WTC11 (cell line): ENCODE data around the gene NCKAP5L. TPM values are rescaled to one million over a fixed set of nuclear protein-coding genes. Genes with fewer than 3 reads are reported as not detected.

ENCODE experiments used
- ATAC-seq: fragments of 200-7000 bp; cut with Tn5 transposase; 2 replicates; pipeline ENCODE4 v1.10.0; 2021; ENCODE audit warnings: mild to moderate bottlenecking, moderate library complexity
- CTCF ChIA-PET: fragments of 300-600 bp; sonication (Branson Sonifier 250); formaldehyde crosslinking; loops from one replicate; lab custom pipeline; 2021; ENCODE audit warnings: antibody characterized with exemption; lab: Charles Lee
- POLR2A ChIA-PET: fragments of 350-600 bp; sonication (Branson Sonifier 250); formaldehyde crosslinking; loops from one replicate; lab custom pipeline; 2021; ENCODE audit warnings: antibody characterized with exemption; lab: Charles Lee
- DNase-seq: peaks from one replicate; pipeline ENCODE4 v3.0.0; 2021; ENCODE audit warnings: low spot score
- H3K27ac Mint-ChIP-seq: 2 replicates; pipeline ENCODE4 v1.8.0; 2021; ENCODE audit warnings: mixed read lengths
- H3K27me3 Mint-ChIP-seq: 2 replicates; pipeline ENCODE4 v1.8.0; 2021; ENCODE audit warnings: low read depth, mild to moderate bottlenecking, moderate library complexity, mixed read lengths
- H3K36me3 Mint-ChIP-seq: 2 replicates; pipeline ENCODE4 v1.8.0; 2021; ENCODE audit warnings: mixed read lengths
- H3K4me1 Mint-ChIP-seq: 2 replicates; pipeline ENCODE4 v1.8.0; 2022; ENCODE audit warnings: mixed read lengths
- H3K4me3 Mint-ChIP-seq: 2 replicates; pipeline ENCODE4 v1.8.0; 2021; ENCODE audit warnings: mild to moderate bottlenecking, moderate library complexity, mixed read lengths
- H3K9me3 Mint-ChIP-seq: 2 replicates; pipeline ENCODE4 v1.8.0; 2021; ENCODE audit warnings: mixed read lengths
- AR ChIP-seq: fragments of 250-450 bp; sonication (Bioruptor Pico); IDR thresholded peaks from 2 replicates; pipeline ENCODE4 v1.9.0; 2021; ENCODE audit warnings: mild to moderate bottlenecking
- CDX4 ChIP-seq: fragments of 250-450 bp; sonication (Bioruptor Pico); IDR thresholded peaks from 2 replicates; pipeline ENCODE4 v1.9.0; 2021; ENCODE audit warnings: moderate library complexity, mild to moderate bottlenecking, inconsistent platforms, borderline replicate concordance
- CREM ChIP-seq: sonication (generic); formaldehyde crosslinking; IDR thresholded peaks from 2 replicates; pipeline ENCODE4 v1.8.1; 2022; ENCODE audit warnings: mild to moderate bottlenecking, missing genetic modification reagents, moderate library complexity
- ERG ChIP-seq: fragments of 250-450 bp; sonication (Bioruptor Pico); IDR thresholded peaks from 2 replicates; pipeline ENCODE4 v1.8.0; 2021; ENCODE audit warnings: mild to moderate bottlenecking
- FOXJ3 ChIP-seq: sonication (generic); formaldehyde crosslinking; IDR thresholded peaks from 2 replicates; pipeline ENCODE4 v1.9.0; 2021; ENCODE audit warnings: missing genetic modification reagents, mild to moderate bottlenecking, borderline replicate concordance
- MAX ChIP-seq: sonication (generic); formaldehyde crosslinking; IDR thresholded peaks from 2 replicates; pipeline ENCODE4 v1.8.0; 2022; ENCODE audit warnings: mild to moderate bottlenecking, missing genetic modification reagents
- NFATC4 ChIP-seq: fragments of 250-450 bp; sonication (Bioruptor Pico); IDR thresholded peaks from 2 replicates; pipeline ENCODE4 v1.9.0; 2021; ENCODE audit warnings: mild to moderate bottlenecking
- NFYB ChIP-seq: sonication (generic); formaldehyde crosslinking; conservative IDR thresholded peaks from 2 replicates; pipeline ENCODE4 v1.8.0; 2022; ENCODE audit warnings: low read depth, missing genetic modification reagents
- NR1H2 ChIP-seq: sonication (generic); formaldehyde crosslinking; IDR thresholded peaks from 2 replicates; pipeline ENCODE4 v1.9.0; 2021; ENCODE audit warnings: mild to moderate bottlenecking, moderate library complexity, missing genetic modification reagents
- NR3C1 ChIP-seq: sonication (generic); formaldehyde crosslinking; conservative IDR thresholded peaks from 2 replicates; pipeline ENCODE4 v1.8.1; 2023; ENCODE audit warnings: low read depth, mild to moderate bottlenecking, missing genetic modification reagents
- TP53 ChIP-seq: sonication (generic); formaldehyde crosslinking; IDR thresholded peaks from 2 replicates; pipeline ENCODE4 v1.8.1; 2023; ENCODE audit warnings: mild to moderate bottlenecking, missing genetic modification reagents
- USF1 ChIP-seq: sonication (generic); formaldehyde crosslinking; IDR thresholded peaks from 2 replicates; pipeline ENCODE4 v1.8.0; 2022; ENCODE audit warnings: mild to moderate bottlenecking, missing genetic modification reagents
- ZBTB21 ChIP-seq: sonication (generic); formaldehyde crosslinking; IDR thresholded peaks from 2 replicates; pipeline ENCODE4 v1.8.1; 2023; ENCODE audit warnings: mild to moderate bottlenecking, missing genetic modification reagents, borderline replicate concordance
- ZNF317 ChIP-seq: sonication (generic); formaldehyde crosslinking; IDR thresholded peaks from 2 replicates; pipeline ENCODE4 v1.8.1; 2023; ENCODE audit warnings: low read depth, mild to moderate bottlenecking, moderate library complexity, missing genetic modification reagents, borderline replicate concordance
- ZNF512 ChIP-seq: sonication (generic); formaldehyde crosslinking; IDR thresholded peaks from 2 replicates; pipeline ENCODE4 v1.8.1; 2022; ENCODE audit warnings: missing genetic modification reagents, borderline replicate concordance
- total RNA-seq: library from RNA; stranded (reverse); gene quantifications from 3 replicates; pipeline ENCODE4 v1.2.3, GENCODE V29; 2021

The NCKAP5L gene
- total RNA-seq, 1 experiment from 2014 or later: 27.8 TPM

GRCh38 chr12:49762468-49762847 lies 65.8 kb downstream of the NCKAP5L start:
- no peaks in the 10 kb centered on the region for H3K27me3 Mint-ChIP-seq
- peaks cover 62% of the 10 kb centered on the region for H3K36me3 Mint-ChIP-seq
- POLR2A ChIA-PET: interaction anchor here (1.4 kb wide), 1 partner anchor 21 kb away, joined by 6 read pairs; the partner anchor contains the start of gene TMBIM6
- no peaks in the 10 kb centered on the region for H3K9me3 Mint-ChIP-seq
- no peak for ATAC-seq
- TF ChIP-seq NFYB (CRISPR knock-in tag) (no peak), NFATC4 (CRISPR knock-in tag) (no peak), NR1H2 (CRISPR knock-in tag) (no peak), USF1 (no peak), ZNF512 (CRISPR knock-in tag) (no peak), FOXJ3 (no peak), CREM (CRISPR knock-in tag) (no peak), CDX4 (CRISPR knock-in tag) (no peak), NR3C1 (CRISPR knock-in tag) (no peak), ERG (CRISPR knock-in tag) (no peak)
- no peak overlapping the region for H3K27ac Mint-ChIP-seq
- no peak overlapping the region for H3K4me3 Mint-ChIP-seq
- DNase-seq: no peak
- peaks cover 5% of the 10 kb centered on the region for H3K4me1 Mint-ChIP-seq
- CTCF ChIA-PET: interaction anchor here (0.7 to 3.1 kb wide), 11 partner anchors 10 to 183 kb away, joined by 3 to 30 read pairs (median 3); partner anchors contain the start of gene TMBIM6

GRCh38 chr12:49761677-49762467 lies 66.3 kb downstream of the NCKAP5L start:
- peaks cover 68% of the 10 kb centered on the region for H3K36me3 Mint-ChIP-seq
- no peaks in the 10 kb centered on the region for H3K9me3 Mint-ChIP-seq
- H3K4me3 Mint-ChIP-seq: no peak overlapping the region
- no peak for ATAC-seq
- 0 out of 2 replicates have a peak, but pooled peaks cover 2% of the 10 kb centered on the region for H3K4me1 Mint-ChIP-seq
- ChIA-PET POLR2A (interaction anchor here (1.4 kb wide), 1 partner anchor 20 kb away, joined by 6 read pairs; the partner anchor contains the start of gene TMBIM6), CTCF (interaction anchor here (0.7 to 3.1 kb wide), 11 partner anchors 11 to 184 kb away, joined by 3 to 30 read pairs (median 3); partner anchors contain the start of gene TMBIM6)
- DNase-seq: no peak
- H3K27me3 Mint-ChIP-seq: no peaks in the 10 kb centered on the region
- no peak overlapping the region for H3K27ac Mint-ChIP-seq
- TF ChIP-seq ZNF317 (no peak), AR (CRISPR knock-in tag) (no peak), TP53 (CRISPR knock-in tag) (no peak), ZNF512 (CRISPR knock-in tag) (no peak), ZBTB21 (CRISPR knock-in tag) (no peak), MAX (CRISPR knock-in tag) (no peak), ERG (CRISPR knock-in tag) (no peak)
